Stimulated activated CD4-positive, alpha-beta T cell treated with anti-CD3 and anti-CD28 coated beads, Interleukin-4, amount 100 ng/mL, for 4 hours (primary cell): ENCODE data around the gene MTFP1.
"Not testable (repeated sequence)": the region's sequence is repeated elsewhere in the genome, so short reads cannot be mapped to it uniquely, and the experiment has no call there.

ENCODE experiments used
- DNase-seq, 2 experiments: peaks; one replicate each; pipeline ENCODE4 v3.0.0-alpha.2; 2020

The MTFP1 gene

DNA sequence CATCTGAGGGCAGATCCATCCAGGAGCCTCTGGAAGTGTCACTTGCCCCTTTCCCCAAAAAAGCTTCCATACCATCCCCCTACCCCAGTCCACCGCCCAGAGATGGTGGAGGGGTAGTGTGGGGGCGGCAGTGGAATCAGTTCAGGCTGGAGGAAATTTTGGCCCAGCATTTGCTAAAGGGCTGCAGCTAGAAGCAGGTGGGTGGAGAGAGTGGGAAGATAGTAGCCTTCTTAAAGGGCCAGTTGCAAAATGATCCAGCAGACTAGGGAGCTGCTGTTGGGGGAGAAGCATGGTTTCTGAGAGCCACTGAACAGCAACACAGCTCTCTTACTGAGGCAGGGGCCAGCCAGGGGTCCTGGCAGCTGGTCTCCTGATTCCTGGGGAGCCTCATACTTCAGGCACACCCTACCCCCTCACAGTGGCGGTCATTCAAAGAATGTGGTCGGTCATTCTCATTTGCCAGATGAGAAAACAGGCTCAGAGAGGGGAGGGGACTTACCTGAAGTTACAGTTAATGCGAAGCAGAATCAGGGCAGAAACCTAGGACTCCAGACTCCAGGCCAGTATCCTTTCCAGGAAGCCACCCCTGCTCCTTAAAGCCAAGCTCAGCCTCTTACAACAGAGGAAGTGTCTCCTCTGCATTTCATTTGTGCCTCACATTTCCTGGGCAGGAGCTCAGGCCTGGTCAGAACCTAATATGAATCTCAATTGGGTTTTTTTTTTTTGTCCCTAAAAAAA, 23.4 kb upstream of the MTFP1 start:
- DNase-seq = no peak

GRCh38 chr22:30402766-30403104, 22.8 kb upstream of the MTFP1 start:
- DNase-seq = not testable (repeated sequence)

- no peak for DNase-seq
Observed at GRCh38 chr22:30404307-30404706, 21.3 kb upstream of the MTFP1 start.

DNA sequence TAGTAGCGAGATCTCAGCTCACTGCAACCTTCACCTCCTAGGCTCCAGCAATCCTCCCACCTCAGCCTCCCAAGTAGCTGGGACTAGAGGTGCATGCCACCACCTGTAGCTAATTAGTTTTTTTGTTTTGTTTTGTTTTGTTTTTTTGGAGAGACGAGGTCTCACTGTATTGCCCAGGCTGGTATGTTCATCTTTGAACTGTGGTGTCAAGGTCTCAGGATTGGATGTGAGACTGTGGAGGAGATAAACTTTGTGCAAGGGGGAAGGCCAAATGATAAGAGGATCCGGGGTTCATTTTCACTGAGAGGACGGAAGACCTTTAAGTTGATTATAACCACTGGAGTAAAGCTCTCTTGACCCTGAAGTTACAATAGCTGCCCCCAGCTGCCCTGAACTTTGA, 19.8 kb upstream of the MTFP1 start:
- DNase-seq = no peak

DNA sequence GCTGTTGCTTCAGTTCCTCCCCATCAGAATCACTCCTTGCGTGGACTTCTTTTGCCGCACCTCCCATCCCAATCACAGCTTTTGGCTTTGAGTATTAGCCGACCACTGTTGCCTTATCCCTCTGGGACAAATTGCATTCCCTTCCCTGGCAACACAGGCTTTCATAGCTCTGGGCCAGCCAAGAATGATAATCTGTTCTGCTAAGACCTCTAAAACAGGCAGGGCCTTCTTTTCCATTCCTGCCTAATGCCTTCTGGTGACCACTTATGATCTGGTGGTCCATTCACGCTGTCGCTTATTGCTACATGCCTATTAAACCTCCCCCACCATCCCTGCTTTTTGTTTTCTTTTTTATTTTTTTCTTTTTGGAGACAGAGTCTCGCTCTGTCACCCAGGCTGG, 19.2 kb upstream of the MTFP1 start:
- DNase-seq = no peak

DNA sequence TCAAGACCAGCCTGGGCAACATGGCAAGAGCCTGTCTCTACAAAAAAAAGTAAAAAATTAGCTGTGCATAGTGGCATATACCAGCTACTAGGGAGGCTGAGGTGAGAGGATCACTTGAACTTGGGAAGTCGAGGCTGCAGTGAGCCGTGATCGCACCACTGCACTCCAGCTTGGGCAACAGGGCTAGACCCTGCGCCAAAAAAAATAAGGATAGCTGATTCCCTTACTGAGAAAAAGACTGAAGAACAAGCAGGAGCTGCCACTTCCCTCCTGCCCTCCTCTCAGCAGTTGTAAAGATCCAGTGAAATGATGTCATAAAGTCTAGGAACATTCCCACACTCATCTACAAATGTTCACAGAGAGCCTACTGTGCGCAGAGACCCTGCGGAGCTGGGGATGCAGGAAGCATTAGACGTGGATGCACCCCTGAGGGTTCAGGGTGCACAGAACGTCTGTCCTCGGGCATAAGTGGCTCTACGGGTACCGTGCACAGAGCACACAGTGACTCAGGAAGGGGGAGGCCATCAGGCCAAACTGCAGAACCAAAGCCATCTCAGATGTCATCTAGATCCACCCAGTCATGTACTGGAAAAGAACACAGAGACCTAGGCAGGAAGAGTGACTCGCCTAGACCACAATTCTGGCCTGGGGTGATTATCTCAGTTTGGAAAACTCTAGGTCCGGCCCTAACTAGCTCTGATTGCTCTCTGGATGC, 17.0 kb upstream of the MTFP1 start:
- DNase-seq = no peak

DNA sequence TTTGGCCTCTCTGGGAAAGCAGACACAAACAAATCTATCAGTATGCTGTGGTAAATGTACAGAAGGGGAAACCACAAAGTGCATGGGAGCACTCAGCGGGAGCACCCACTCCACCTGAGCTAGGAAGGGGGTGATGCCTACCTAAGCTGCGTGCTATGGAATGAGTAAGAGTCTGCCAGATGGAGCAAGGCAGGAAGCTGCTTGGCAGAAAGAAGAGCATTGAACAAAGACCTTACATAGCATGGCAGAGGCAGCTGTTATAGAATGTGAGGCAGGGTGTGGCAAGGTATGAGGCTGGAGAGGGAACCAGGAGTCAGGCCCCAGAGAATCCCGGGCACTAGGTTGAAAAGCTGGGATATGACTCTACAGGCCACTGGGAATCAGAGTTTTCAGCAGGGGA, 13.8 kb upstream of the MTFP1 start:
- no peak for DNase-seq

DNA sequence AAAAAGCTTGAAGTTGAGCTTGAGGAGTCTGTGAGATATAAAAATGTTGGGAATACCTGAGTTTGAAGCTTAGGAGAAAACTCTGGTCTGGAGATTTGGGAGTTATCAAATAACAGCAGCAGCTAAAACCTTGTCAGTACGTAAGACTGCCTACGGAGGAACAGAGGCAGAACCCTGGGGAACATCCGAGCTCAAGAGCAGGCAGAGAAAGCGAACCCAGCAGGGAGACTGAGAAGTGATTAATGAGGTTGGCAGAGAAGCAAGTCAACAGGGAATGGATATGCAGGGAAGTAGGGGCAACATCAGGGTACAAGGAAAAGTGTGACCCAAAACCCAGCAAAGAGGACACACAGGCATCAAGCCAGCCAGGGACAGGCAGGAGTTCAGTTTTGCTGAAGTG, 12.6 kb upstream of the MTFP1 start:
- no peak for DNase-seq

DNA sequence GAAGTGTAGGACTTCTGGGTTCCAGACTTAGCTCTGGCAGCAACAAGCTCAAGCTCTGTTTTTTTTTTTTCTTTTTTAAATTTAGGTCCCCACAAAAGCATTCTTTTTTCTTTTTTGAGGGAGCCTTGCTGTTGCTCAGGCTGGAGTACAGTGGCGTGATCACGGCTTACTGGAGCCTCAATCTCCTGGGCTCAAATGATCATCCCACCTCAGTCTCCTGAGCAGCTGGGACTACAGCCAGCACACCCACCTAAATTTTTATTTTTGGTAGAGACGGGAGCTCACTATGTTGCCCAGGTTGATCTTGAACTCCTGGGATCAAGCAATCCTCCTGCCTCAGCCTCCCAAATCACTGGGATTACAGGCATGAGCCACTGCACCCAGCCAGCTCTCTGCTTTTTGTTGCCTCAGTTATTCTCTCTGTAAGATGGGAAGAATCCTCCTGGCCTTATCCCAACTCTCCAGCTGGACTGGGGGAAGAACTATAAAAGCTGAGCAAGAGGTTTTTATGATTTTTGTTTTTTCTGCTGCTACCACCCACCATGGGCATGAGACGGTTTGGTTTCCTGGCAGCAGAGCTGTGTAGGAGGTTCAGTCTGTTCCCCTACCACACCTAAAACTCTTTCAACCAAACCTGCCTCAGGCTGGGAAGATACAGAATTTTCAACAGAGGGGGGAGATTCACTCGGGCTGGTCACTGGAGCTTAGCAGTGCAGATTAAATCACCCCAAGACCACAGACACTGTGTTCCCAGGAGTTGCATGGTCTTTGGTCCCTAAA, 11.6 kb upstream of the MTFP1 start:
- DNase-seq = peak in 1 of 2 experiments; percentile 19

DNA sequence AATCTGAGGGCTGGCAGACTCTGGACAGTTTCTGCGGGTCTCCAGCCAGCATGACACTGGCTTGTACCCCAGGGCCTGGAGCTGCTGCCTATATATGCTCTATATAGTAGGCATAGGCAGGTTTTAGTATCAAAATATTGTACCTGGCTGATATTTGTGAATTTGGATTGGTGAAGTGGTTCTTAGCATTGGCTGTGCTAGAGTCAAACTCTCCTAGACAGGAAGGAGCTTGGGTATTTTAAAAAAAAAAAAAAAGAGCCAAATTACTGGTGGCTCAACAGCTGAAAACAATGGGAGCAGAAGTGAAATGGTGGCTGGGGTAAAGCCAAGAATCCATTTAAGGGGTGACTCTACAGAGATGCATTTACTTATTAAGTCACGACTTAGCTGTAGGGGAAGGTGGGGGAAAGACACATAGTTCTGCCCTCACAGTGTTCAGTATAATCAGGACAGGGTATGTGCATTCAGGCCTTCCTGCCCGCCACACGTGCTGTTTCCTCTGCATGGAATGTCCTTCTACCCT, 11.0 kb upstream of the MTFP1 start:
- DNase-seq = no peak

- no peak for DNase-seq
Observed at GRCh38 chr22:30416403-30416802, 9.2 kb upstream of the MTFP1 start.

GRCh38 chr22:30416837-30417236, 8.7 kb upstream of the MTFP1 start:
- DNase-seq = no peak

GRCh38 chr22:30420347-30421125, 5.0 kb upstream of the MTFP1 start:
- no peak for DNase-seq

DNA sequence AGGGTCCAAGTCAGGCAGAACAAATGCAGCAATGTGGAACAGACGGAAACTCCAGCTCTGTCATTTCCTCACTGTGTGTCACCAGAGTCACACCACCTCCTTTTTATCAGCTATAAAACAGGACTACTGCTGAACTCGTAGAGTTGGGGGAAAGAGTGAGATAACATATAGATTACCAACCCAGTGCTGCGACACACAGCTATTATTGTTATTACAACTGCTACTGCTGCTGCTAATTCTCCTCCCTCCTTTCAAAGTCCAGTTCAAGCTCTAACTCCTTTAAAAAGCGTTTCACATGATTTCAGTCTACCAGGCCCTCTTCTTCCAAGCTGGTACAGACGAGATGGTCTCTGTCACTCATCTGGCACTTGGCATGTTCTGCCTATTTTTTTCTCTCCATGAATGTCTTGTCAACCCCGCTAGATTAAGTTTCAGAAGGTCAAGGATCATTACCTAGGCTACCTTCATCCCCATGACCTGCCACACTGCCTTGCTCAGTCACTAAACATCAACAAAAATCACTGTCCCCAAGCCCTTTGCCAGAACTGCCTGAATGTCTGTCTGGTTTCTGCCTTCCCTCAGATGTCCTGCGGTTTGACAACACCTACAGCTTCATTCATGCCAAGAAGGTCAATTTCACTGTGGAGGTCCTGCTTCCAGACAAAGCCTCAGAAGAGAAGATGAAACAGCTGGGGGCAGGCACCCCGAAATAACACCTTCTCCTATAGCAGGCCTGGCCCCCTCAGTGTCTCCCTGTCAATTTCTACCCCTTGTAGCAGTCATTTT, 3.7 kb upstream of the MTFP1 start:
- no peak for DNase-seq

DNA sequence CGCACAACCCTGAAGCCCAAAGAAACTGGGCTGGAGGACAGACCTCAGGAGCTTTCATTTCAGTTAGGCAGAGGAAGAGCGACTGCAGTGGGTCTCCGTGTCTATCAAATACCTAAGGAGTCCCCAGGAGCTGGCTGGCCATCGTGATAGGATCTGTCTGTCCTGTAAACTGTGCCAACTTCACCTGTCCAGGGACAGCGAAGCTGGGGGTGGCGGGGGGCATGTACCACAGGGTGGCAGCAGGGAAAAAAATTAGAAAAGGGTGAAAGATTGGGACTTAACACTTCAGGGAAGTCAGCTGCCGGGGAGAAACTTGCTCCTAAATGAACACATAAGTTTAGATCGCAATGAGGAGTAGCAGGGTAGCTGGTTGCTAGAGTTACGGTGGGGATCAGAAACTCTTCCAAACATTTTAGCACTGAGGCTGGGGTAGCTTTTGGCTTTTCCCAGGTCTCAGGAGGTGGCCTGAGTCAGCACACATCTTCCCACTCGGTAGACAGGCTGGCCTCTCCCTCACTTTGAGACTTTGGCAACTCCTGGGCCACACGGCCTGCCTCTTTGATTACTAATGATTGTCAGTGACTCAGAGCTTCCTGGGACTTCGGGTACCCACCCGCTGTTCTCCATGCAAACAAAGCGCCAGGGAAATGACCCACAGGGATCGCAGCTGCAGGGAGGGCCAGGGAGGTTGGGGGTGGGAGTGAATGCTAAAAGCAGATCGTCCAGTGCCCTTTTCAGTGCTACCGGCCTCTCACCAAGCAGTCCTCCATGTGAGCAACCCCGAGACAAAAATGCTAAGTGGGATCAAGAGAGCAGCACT, 2.9 kb upstream of the MTFP1 start:
- DNase-seq = peak; percentile 16 to 20

DNA sequence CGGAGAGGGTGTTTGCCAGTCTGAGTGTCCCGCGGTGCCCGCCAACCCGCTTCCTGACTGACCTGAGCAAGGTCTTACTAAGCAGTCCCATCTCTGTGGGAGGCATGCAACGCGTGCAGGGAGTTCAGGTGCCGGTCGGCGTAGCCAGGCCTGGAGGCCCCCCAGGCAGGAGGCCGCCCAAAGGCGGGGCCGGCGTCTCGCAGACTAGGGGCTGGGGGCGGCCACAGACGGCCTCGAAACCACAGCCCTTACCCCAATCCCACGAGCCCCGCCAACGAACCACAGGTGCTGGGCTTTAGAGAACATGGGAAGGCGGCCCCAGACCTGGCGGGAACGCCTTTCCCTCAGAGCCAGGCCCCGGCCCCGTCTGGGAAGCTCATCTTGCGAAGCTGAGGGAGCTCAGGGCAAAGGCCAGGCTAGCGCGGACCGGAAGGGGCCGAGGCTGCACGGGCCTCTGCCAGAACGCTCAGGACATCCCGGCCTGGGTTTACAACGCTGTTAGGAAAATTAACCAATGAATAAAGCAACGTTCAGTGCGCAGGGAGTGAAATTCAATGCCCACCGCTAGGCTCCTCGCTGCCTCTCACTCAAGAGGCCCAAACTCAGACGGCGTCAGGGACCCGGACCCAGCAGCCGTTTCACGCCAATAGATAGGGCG, 2.1 kb upstream of the MTFP1 start:
- peak; percentile 42 to 49 for DNase-seq

GRCh38 chr22:30423959-30424533, 1.5 kb upstream of the MTFP1 start:
- peak; percentile 91 to 99 for DNase-seq

GRCh38 chr22:30424534-30425326, 838 bp upstream of the MTFP1 start:
- no peak for DNase-seq

- DNase-seq = peak in 1 of 2 experiments; percentile 10
Observed at GRCh38 chr22:30425327-30425615, 297 bp upstream of the MTFP1 start.
